Stimulated activated CD8-positive, alpha-beta memory T cell treated with anti-CD3 and anti-CD28 coated beads, Interleukin-12 subunit alpha, Interleukin-12 subunit beta, amount 100 ng/mL, for 24 hours (primary cell): Measurements from ENCODE around the gene ABHD16B.

Experiments used
- DNase-seq: peaks from one replicate; pipeline ENCODE4 v3.0.0-alpha.2; 2020; ENCODE audit errors: extremely low read depth

Gene ABHD16B

GRCh38 chr20:63861365-63861934 lies at the start of gene ABHD16B:
Gene ABHD16B (plus strand): TSS chr20:63861498. CDS start chr20:63861541, 43 bp downstream.
- no peak for DNase-seq

GRCh38 chr20:63814891-63815614 lies 46.2 kb upstream of the ABHD16B start:
- DNase-seq, result no peak

GRCh38 chr20:63815615-63816253 lies 45.6 kb upstream of the ABHD16B start:
- no peak for DNase-seq

DNA sequence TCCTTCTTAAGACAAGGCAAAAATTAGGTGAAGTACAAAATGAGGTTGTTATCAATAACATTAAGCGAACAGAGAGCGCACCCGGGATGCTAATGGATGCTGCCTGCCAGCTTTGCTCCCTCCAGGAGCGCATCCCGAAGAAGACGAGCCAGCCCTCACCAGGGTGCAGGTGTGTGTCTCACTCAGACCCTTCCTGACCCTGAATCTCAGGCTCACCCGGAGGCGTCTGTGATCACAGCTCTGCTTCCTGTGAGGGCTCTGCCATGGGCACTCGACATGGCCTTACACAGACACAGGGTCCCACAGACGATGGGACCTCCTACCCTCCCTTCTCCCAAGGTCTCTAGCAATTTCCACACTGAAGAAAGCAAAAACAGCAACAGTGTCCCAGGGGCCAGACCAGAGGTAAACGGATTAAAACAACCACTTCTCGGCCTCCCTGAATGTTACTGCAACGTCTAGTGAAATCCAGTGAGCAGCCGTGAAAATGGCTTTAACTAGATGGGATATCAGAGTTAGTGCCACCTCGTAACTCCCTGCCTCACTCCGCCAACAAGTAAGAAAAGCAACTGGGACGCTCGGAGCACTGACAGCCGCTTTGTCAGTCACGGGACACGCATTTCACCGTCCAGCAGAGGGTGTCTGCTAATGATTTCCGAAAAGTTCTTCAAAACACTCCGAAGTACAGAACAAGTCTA lies 41.9 kb upstream of the ABHD16B start:
- no peak for DNase-seq

DNA sequence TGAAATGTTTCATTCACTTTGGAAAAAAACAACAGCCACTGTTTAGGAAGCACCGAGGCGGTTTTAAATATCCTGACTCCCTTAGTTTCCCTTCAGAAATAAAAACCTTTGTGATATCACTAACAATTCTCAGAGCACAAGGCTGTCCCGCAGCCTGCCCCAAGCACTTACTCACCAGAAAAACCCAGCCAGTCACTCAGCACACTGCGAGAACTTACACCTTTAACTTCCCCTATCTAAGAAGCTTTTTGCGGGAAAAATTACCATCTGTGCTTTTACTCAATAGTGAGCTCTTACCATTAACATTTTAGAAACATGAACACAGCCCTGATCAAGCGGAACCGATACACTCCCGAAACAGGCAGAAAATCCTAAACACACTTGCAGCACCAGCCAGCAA lies 39.5 kb upstream of the ABHD16B start:
- no peak for DNase-seq

GRCh38 chr20:63822276-63822696 lies 39.0 kb upstream of the ABHD16B start:
- no peak for DNase-seq

DNA sequence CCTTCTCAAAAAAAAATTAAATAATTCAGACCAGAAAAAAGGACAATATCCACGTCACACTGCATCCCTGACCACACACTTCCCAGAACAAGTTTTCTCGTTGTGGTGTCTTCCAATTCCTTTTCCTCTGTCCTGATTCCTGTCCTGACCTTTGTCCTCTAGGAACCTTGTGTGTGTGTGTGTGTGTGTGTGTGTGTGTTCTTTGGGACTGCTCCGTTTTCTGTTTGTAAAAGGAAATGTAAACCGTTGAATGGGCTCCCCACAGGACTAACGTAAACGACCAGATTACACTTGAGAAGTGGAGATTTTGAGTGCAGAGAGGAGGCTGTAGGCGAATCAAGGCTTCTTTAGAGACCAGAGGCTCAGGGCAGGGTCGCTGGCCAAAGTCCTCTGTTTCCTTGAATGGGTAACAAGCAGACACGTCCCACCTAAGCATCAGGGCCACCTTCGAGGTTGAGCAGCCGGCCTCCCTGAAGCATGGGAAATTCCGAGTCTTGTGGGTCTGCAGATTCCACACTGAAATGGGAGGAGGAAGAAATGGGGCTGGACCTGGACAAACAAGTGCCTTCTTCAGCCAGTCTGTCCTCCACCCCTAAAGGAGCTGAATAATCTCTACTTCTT lies 37.5 kb upstream of the ABHD16B start:
- DNase-seq, result no peak

DNA sequence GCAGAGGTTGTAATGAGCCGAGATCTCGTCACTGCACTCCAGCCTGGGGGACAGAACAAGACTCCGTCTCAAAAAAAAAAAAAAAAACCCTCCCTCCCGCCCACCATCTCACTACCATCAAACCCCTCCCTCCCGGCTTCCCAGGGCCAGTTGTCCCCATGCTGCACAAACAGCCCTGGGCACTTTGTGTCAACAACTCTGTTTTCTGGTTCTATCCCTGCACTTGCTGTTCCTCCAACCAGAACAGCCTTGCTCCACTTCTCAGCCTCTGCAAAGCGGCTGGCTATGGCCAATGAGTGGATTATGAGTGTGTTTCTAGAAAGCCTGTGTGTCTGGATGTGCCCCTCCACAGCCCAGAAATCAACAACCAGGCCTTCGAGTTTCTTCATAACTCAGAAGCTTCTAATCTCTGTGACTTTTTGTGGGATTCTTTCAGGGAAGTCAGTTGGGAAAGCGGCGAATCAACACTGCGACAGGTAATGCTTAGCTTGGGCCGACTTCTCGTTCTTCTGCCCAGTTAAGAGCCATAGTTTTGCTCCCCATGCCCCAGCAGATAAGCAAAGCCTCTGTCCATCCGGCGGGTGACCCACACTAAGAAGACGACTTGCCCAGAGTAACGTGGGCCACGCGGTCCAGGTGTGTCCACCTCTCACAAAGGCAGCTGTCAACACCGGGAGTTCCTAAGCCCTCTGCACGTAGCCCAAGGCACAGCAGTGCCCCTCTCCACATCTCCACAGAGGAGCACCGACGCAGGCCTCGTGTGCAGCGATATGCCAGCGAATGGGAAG lies 35.8 kb upstream of the ABHD16B start:
- DNase-seq, result no peak

- no peak for DNase-seq
These were observed 34.5 kb upstream of the ABHD16B start for GRCh38 chr20:63826753-63827152.

- DNase-seq, result no peak
These were observed 33.2 kb upstream of the ABHD16B start for GRCh38 chr20:63828124-63828523.

DNA sequence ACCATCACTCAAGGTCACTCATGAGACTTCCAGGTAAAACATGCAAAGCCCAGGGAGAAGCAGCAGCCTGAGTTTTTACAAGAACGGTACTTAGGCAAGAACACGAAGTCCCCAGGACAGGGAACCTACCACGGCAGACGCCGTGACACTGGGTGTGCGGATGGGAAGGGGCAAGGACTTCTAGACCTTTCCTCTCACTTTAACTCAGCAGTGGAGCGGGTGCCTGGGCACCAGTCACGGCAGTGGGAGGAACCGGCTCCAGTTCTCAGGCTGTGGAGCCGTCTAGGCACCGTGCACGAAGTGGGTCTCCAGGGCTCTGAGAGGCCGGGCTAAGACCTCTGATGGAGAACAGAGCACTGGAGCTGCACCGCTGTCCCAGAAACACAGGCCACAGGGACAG lies 32.8 kb upstream of the ABHD16B start:
- DNase-seq, result no peak

DNA sequence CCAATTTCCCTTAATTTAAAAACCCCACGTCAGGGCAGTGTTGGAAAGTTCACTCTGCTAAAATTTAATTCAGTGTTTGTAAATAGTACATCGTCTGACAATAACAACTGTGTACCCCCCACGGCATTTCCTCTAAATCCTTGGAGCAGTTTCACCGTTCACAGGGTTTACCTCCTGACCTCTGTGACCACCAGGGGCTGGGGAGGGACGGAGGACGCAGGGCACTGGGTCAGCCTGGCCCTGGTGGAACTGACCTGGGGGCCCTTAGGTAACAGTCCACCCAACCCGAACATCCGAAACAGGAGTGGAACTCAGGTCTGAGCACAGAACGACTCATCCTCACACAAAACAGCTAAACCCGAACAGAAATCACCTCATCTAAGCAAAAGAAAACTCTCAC lies 32.3 kb upstream of the ABHD16B start:
- no peak for DNase-seq

DNA sequence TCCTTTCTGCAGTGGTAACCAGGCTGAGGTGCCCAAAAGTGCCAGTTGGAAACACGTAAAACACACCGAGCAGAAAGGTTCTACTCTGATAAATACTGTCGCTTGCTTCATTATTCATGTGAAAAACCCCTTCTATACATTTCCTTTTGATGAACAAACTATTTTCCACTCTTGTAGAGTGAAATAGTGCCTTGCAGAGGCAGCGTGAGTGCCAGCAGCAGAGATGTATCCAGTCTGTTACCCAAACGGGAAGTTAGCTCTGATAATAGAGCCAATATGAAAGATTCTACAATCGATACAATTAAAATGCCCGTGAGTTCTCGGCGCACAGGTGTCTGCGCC lies 31.7 kb upstream of the ABHD16B start:
- no peak for DNase-seq

GRCh38 chr20:63829945-63830835 lies 31.1 kb upstream of the ABHD16B start:
- DNase-seq, result no peak

- DNase-seq, result no peak
These were observed 30.3 kb upstream of the ABHD16B start, which contains the start of gene ZBTB46 for GRCh38 chr20:63830841-63831588. Gene ZBTB46 (minus strand): TSS chr20:63831264. CDS start chr20:63790757, 40,507 bp downstream.

GRCh38 chr20:63831646-63831992 lies 29.7 kb upstream of the ABHD16B start:
- DNase-seq, result no peak

DNA sequence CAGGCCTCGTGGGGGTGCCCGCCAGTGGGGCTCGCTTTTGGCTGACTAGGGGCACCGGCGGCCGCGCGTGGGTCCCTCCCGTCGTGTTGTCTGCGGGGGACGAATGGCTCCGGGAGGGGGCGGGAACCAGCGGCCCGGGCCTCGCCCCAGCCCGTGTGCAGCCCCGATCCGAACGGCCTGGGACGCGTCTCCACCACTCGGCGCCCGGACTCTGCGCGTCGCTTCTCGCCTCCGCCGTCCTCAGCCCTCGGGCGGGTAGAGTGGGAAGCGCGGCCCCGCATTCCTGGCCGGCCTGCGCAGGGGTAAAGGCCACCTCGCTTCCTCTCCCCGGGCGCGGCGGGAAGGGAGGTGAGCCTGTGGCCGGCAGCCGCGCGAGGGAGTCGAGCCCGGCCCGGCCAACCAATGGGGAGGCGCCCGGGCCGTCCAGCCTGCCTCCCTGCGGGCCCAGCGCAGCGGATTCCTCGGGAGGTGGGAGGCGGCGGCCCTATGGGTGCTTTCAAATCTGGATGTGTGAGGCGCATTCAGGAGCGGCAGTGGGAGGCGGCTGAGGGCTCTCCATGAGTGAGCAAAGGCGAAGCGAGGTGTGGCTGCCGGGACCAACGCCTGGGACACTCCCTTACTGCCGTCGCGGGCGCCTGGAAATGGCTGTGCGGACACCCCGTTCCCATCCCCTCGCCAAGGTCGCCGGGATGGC lies 29.2 kb upstream of the ABHD16B start:
- DNase-seq, result no peak

- DNase-seq, result no peak
These were observed 27.4 kb upstream of the ABHD16B start for GRCh38 chr20:63833776-63834490.
